ENCODE data around the gene ARHGAP40. TPM values are rescaled to one million over a fixed set of nuclear protein-coding genes. Genes with fewer than 3 reads are reported as not detected.
A peak's percentile ranks its signal among the peaks of the same experiment; 100 is the strongest.

The ARHGAP40 gene
- total and polyA plus RNA-seq, 9 of the 15 experiments (the other 6 are each of a cell fraction or from before 2014, with no cell fraction given), result not detected

GRCh38 chr20:38674092-38674764, 72.6 kb downstream of the ARHGAP40 start (continued):
- TF ChIP-seq CHD7 (IDR thresholded peaks at IDR 0.05; ENCODE audit: low read depth, low read length) (no peak), HDAC1 (IDR thresholded peaks at IDR 0.05) (peak in 1 of 2 experiments; percentile 56; a peak in 1 of 4 replicates), ZBTB43 (CRISPR knock-in tag; IDR thresholded peaks at IDR 0.05) (no peak), PTTG1 (tag; IDR thresholded peaks at IDR 0.05; ENCODE audit: low read depth) (no peak), TRIM24 (IDR thresholded peaks at IDR 0.05) (no peak), ASH1L (IDR thresholded peaks at IDR 0.05; ENCODE audit: borderline replicate concordance, low read depth, partially characterized antibody) (no peak), WHSC1 (IDR thresholded peaks at IDR 0.05; ENCODE audit: low read length) (no peak), NFXL1 (CRISPR knock-in tag; IDR thresholded peaks at IDR 0.05) (no peak), XRCC5 (IDR thresholded peaks at IDR 0.05; ENCODE audit: low read depth, low read length) (no peak), POLR3G (IDR thresholded peaks at IDR 0.05; ENCODE audit: extremely low read depth, insufficient read length, insufficient replicate concordance) (no peak), ATF1 (CRISPR knock-in tag; IDR thresholded peaks at IDR 0.05) (no peak), ATF1 (tag; IDR thresholded peaks at IDR 0.05) (no peak), NCOR1 (IDR thresholded peaks at IDR 0.05) (no peak), DIDO1 (tag; IDR thresholded peaks at IDR 0.05; ENCODE audit: low read depth) (no peak), CEBPB (tag; IDR thresholded peaks at IDR 0.05) (no peak), RAD21 (CRISPR knock-in tag; conservative IDR thresholded peaks at IDR 0.05 in 1 of 2, IDR thresholded peaks at IDR 0.05 in 1 of 2) (no peak), XRCC4 (IDR thresholded peaks at IDR 0.05; ENCODE audit: extremely low read depth, insufficient read depth, insufficient read length) (no peak)

All from K562 (cell line).